HG03103 (cell line): Measurements from ENCODE around the gene TIGIT.
"Not testable (repeated sequence)": the region's sequence is repeated elsewhere in the genome, so short reads cannot be mapped to it uniquely, and the experiment has no call there.

Source experiments
- ATAC-seq: cut with Tn5 transposase; IDR thresholded peaks from one replicate; pipeline ENCODE4 v1.9.1; 2021; ENCODE audit warnings: low read depth; ENCODE audit not compliant: unreplicated experiment

Gene TIGIT

GRCh38 chr3:114293838-114294535, at the start of gene TIGIT:
TSS of gene TIGIT (plus strand) at chr3:114294028. CDS start at chr3:114294062, 34 bp downstream.
- no peak for ATAC-seq

- no peak for ATAC-seq
Observed at GRCh38 chr3:114252954-114253353, 40.9 kb upstream of the TIGIT start.

- no peak for ATAC-seq
Observed at GRCh38 chr3:114253505-114253904, 40.3 kb upstream of the TIGIT start.

GRCh38 chr3:114259566-114259965, 34.3 kb upstream of the TIGIT start:
- no peak for ATAC-seq

- no peak for ATAC-seq
Observed at GRCh38 chr3:114260152-114260551, 33.7 kb upstream of the TIGIT start.

- no peak for ATAC-seq
Observed at GRCh38 chr3:114270019-114270418, 23.8 kb upstream of the TIGIT start.

GRCh38 chr3:114272271-114272670, 21.6 kb upstream of the TIGIT start:
- no peak for ATAC-seq

- ATAC-seq: no peak
Observed at GRCh38 chr3:114274929-114275328, 18.9 kb upstream of the TIGIT start.

GRCh38 chr3:114276856-114277255, 17.0 kb upstream of the TIGIT start:
- ATAC-seq: not testable (repeated sequence)

- no peak for ATAC-seq
Observed at GRCh38 chr3:114284644-114285043, 9.2 kb upstream of the TIGIT start.

GRCh38 chr3:114285648-114286230, 8.1 kb upstream of the TIGIT start:
- no peak for ATAC-seq

- no peak for ATAC-seq
Observed at GRCh38 chr3:114286266-114286665, 7.6 kb upstream of the TIGIT start.

GRCh38 chr3:114290911-114291901, 2.6 kb upstream of the TIGIT start:
- ATAC-seq: peak; percentile 83

GRCh38 chr3:114294940-114295480, 1.2 kb downstream of the TIGIT start:
- no peak for ATAC-seq

- ATAC-seq: no peak
Observed at GRCh38 chr3:114295946-114296345, 2.1 kb downstream of the TIGIT start.

GRCh38 chr3:114299421-114299820, 5.6 kb downstream of the TIGIT start:
- ATAC-seq: no peak

- peak; percentile 54 for ATAC-seq
Observed at GRCh38 chr3:114299941-114300624, 6.3 kb downstream of the TIGIT start.

- ATAC-seq: peak; percentile 47
Observed at GRCh38 chr3:114307222-114307830, 13.5 kb downstream of the TIGIT start.

- no peak for ATAC-seq
Observed at GRCh38 chr3:114307832-114308231, 14.0 kb downstream of the TIGIT start.

GRCh38 chr3:114308377-114308776, 14.5 kb downstream of the TIGIT start:
- peak; percentile 2 for ATAC-seq
